K562 (cell line): Measurements from ENCODE around the gene TMEM11. TPM values are rescaled to one million over a fixed set of nuclear protein-coding genes. Genes with fewer than 3 reads are reported as not detected.

Experiments used
- ATAC-seq: fragments of 200-7000 bp; cut with Tn5 transposase; 3 replicates; pipeline ENCODE4 v1.9.1; 2020; ENCODE audit warnings: moderate library complexity
- BruUV-seq: library from RNA; stranded (reverse); fragments of 400-500 nt; replicated peaks from 2 replicates; lab custom pipeline; 2021; lab: Mats Ljungman, UMichigan
- CTCF ChIA-PET: fragments of 300-600 bp; formaldehyde crosslinking; extraction: SDS; loops from one replicate; lab custom pipeline; 2021; ENCODE audit warnings: low intra/inter-chr PET ratio; lab: Yijun Ruan, JAX
- POLR2A ChIA-PET: fragments of 300-600, 350-650 bp; sonication (Branson Sonifier 250); formaldehyde crosslinking; extraction: SDS; loops from one replicate; lab custom pipeline; 2021; ENCODE audit warnings: antibody characterized with exemption, inconsistent platforms; lab: Yijun Ruan, JAX
- DNase-seq, 4 experiments: peaks; one replicate each; pipeline versions ENCODE4 v3.0.0 to v3.0.0-alpha.2; 2011 to 2018; ENCODE audit warnings: low spot score in 3 of 4, mixed read lengths in 3 of 4; ENCODE audit errors: extremely low read depth in 1 of 4
- FAIRE-seq: peaks from 2 replicates; lab custom pipeline; 2011; peaks lifted over from hg19 to GRCh38; lab: Jason Lieb, UNC
- H2AFZ ChIP-seq: 2 replicates; pipeline ENCODE4 v1.6.0; 2011; ENCODE audit warnings: low read depth, low read length, control low read depth, inconsistent platforms
- H3K27ac ChIP-seq: fragments of 200-600 bp; 3 replicates; pipeline ENCODE4 v1.8.0; 2011; ENCODE audit warnings: low read depth, mild to moderate bottlenecking, control low read depth, inconsistent platforms, low read length, moderate library complexity, mixed read lengths; ENCODE audit errors: extremely low read depth
- H3K27me3 ChIP-seq, 2 experiments: fragments of 300-600 bp in 1 of 2; 2 replicates in 1 of 2; 3 replicates in 1 of 2; pipeline versions ENCODE4 v1.6.0 to v1.8.0; 2011; ENCODE audit warnings: inconsistent platforms in 2 of 2, low read length in 2 of 2, mild to moderate bottlenecking in 1 of 2, mixed read lengths in 1 of 2, moderate library complexity in 1 of 2; ENCODE audit not compliant: control insufficient read depth in 2 of 2, insufficient read depth in 2 of 2
- H3K36me3 ChIP-seq: fragments of 300-600 bp; 3 replicates; pipeline ENCODE4 v1.8.0; 2011; ENCODE audit warnings: mild to moderate bottlenecking, low read length, inconsistent platforms; ENCODE audit not compliant: control insufficient read depth, insufficient read depth
- H3K4me1 ChIP-seq, 2 experiments: fragments of 200-600 bp in 1 of 2; replicated peaks in 1 of 2; 2 replicates in 1 of 2; 3 replicates in 1 of 2; pipeline versions ENCODE4 v1.5.1 to v1.8.0; 2011; ENCODE audit warnings: inconsistent platforms in 2 of 2, low read length in 2 of 2, mild to moderate bottlenecking in 1 of 2, mixed read lengths in 1 of 2, moderate library complexity in 1 of 2; ENCODE audit not compliant: control insufficient read depth in 2 of 2, insufficient read depth in 2 of 2
- H3K4me2 ChIP-seq: 2 replicates; pipeline ENCODE4 v1.6.1; 2011; ENCODE audit warnings: low read length, control low read depth, inconsistent platforms, mixed read lengths; ENCODE audit not compliant: insufficient read depth
- H3K4me3 ChIP-seq: fragments of 200-600 bp; sonication (generic), shearing (Covaris generic); 2 replicates; pipeline ENCODE4 v1.5.1; 2016; ENCODE audit warnings: control low read depth, inconsistent platforms
- H3K79me2 ChIP-seq: fragments of 200-600 bp; 3 replicates; pipeline ENCODE4 v1.8.0; 2011; ENCODE audit warnings: low read length, inconsistent platforms; ENCODE audit not compliant: control insufficient read depth, insufficient read depth
- H3K9ac ChIP-seq, 2 experiments: 2 replicates each; pipeline versions ENCODE4 v1.6.0 to v1.6.1; 2011; ENCODE audit warnings: low read depth in 2 of 2, low read length in 2 of 2, control low read depth in 1 of 2, inconsistent platforms in 1 of 2, mild to moderate bottlenecking in 1 of 2, mixed read lengths in 1 of 2; ENCODE audit not compliant: insufficient read depth in 1 of 2
- H3K9me1 ChIP-seq: one replicate; pipeline ENCODE4 v1.6.0; 2011; ENCODE audit warnings: inconsistent platforms, mild to moderate bottlenecking, low read length, moderate library complexity; ENCODE audit not compliant: control insufficient read depth, insufficient read depth
- H3K9me3 ChIP-seq: replicated peaks from 2 replicates; pipeline ENCODE4 v1.5.1; 2011; ENCODE audit warnings: low read depth, low read length, inconsistent platforms; ENCODE audit not compliant: control insufficient read depth, insufficient read depth
- H4K20me1 ChIP-seq: replicated peaks from 2 replicates; pipeline ENCODE4 v1.6.1; 2011; ENCODE audit warnings: low read length, inconsistent platforms, mixed read lengths; ENCODE audit not compliant: control insufficient read depth, insufficient read depth
- BCL6 ChIP-seq: fragments of 250-450 bp; sonication (Bioruptor Pico); IDR thresholded peaks from 2 replicates; pipeline ENCODE4 v1.4.0; 2020
- GATAD2B ChIP-seq: fragments of 450-650 bp; IDR thresholded peaks from 2 replicates; pipeline ENCODE4 v1.6.1; 2017; ENCODE audit warnings: mild to moderate bottlenecking, borderline replicate concordance
- IRF2 ChIP-seq: sonication (generic); formaldehyde crosslinking; IDR thresholded peaks from 2 replicates; pipeline ENCODE4 v1.8.1; 2022; ENCODE audit warnings: mild to moderate bottlenecking, missing genetic modification reagents
- KAT7 ChIP-seq: sonication (generic); formaldehyde crosslinking; IDR thresholded peaks from 2 replicates; pipeline ENCODE4 v1.8.0; 2022; ENCODE audit warnings: missing genetic modification reagents, mild to moderate bottlenecking, borderline replicate concordance
- LEF1 ChIP-seq: fragments of 450-650 bp; IDR thresholded peaks from 2 replicates; pipeline ENCODE4 v1.6.1; 2016; ENCODE audit warnings: mild to moderate bottlenecking
- MAFF ChIP-seq: IDR thresholded peaks from 2 replicates; pipeline ENCODE4 v1.6.1; 2012; ENCODE audit warnings: low read length, improper control_type of control experiment
- MECOM ChIP-seq: fragments of 250-450 bp; sonication (Bioruptor Pico); IDR thresholded peaks from 2 replicates; pipeline ENCODE4 v1.8.0; 2022; ENCODE audit warnings: inconsistent platforms
- NEUROD1 ChIP-seq: fragments of 150-350 bp; IDR thresholded peaks from 2 replicates; pipeline ENCODE4 v1.6.1; 2014; ENCODE audit warnings: borderline replicate concordance, low read length, low read depth; ENCODE audit not compliant: partially characterized antibody
- RHOXF2B ChIP-seq: fragments of 250-450 bp; sonication (Bioruptor Pico); conservative IDR thresholded peaks from 2 replicates; pipeline ENCODE4 v1.5.1; 2021
- RREB1 ChIP-seq: fragments of 250-450 bp; sonication (Bioruptor Pico); IDR thresholded peaks from 2 replicates; pipeline ENCODE4 v1.4.0; 2020
- TBP ChIP-seq: optimal IDR thresholded peaks from 2 replicates; pipeline ENCODE3; 2011; ENCODE audit warnings: low read depth, low read length, improper control_type of control experiment
- WGBS: fragments of 100-300 bp; shearing (Covaris generic); methylation state at CpG from one replicate; pipeline ENCODE4 v1.1.6; 2016; ENCODE audit warnings: low coverage, mixed read lengths; ENCODE audit not compliant: insufficient coverage; ENCODE audit errors: missing lambda C conversion rate; 5-methylcytosine and 5-hydroxymethylcytosine counted together
- in situ Hi-C: fragments of 300-500 bp; cut with MboI; formaldehyde crosslinking; loops from 4 replicates; pipeline ENCODE4 v1.15.0; 2018; ENCODE audit warnings: inconsistent platforms, mixed read lengths
- intact Hi-C: fragments of 100-400 bp; cut with micrococcal nuclease; formaldehyde crosslinking; loops from 2 replicates; pipeline ENCODE4 v1.14.2; 2022
- polyA plus RNA-seq, 8 experiments: library from polyadenylated mRNA; depleted of rRNA in 4 of 8; stranded (reverse) in 5 of 8; unstranded in 3 of 8; fragments of >200 nt; fragmentation: Nextera tagmentation in 2 of 8; fragmentation: Illumina TruSeq in 1 of 8; extraction: Ambion mirVana in 2 of 8; extraction: Trizol in 1 of 8; gene quantifications; 2 replicates each; pipeline versions ENCODE4 v1.2.1 to v1.2.3, GENCODE V29; 2011 to 2014; ENCODE audit warnings: inconsistent platforms in 1 of 8, missing spikeins in 1 of 8
- total RNA-seq, 7 experiments: library from RNA; depleted of rRNA in 6 of 7; stranded (reverse); fragments of >200 nt in 6 of 7; fragmentation: Illumina TruSeq in 2 of 7; extraction: Trizol in 2 of 7; gene quantifications; 2 replicates each; pipeline versions ENCODE4 v1.2.1 to v1.2.3, GENCODE V29; 2011 to 2021; ENCODE audit warnings: low replicate concordance in 1 of 7
- TF ChIP-seq, protein P1 (sequence below): fragments of 450-650 bp; IDR thresholded peaks from 2 replicates; pipeline ENCODE4 v1.7.1; 2018; ENCODE audit warnings: mild to moderate bottlenecking, low read depth; ENCODE audit not compliant: partially characterized antibody
- TF ChIP-seq, protein P2 (sequence below): sonication (generic); formaldehyde crosslinking; IDR thresholded peaks from 2 replicates; pipeline ENCODE4 v1.8.1; 2023; ENCODE audit warnings: mild to moderate bottlenecking, missing genetic modification reagents, moderate library complexity

TMEM11 gene
- total and polyA plus RNA-seq, 9 of the 15 experiments (the other 6 are each of a cell fraction or from before 2014, with no cell fraction given), result 12.0 to 40.7 (median 30.0) TPM

GRCh38 chr17:21194226-21194625 lies 19.7 kb downstream of the TMEM11 start (continued):
- no peak for TF ChIP-seq RREB1 (CRISPR knock-in tag)
- no peak for TF ChIP-seq BCL6 (CRISPR knock-in tag)
- TF ChIP-seq, all 486 proteins: peak for 0

DNA sequence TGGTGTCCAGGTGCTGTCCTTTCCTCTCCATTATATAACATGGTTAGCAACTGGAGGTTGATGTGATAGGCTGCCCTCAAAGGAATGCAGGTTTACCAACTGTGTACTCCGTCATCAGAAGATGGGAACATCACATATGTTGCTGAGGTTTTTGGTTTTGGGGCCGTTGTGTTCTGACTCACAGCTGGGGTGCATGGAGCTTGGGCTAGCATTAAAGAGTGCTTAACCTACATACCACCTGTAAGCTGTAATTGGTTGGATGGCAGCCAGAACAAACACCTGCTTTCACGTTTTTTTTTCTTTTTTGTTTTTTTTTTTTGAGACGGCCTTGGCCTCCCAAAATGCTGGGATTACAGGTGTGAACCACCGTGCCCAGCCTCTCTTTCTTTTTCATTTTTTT lies 20.9 kb downstream of the TMEM11 start:
- H3K9me3 ChIP-seq, result no peaks in the 10 kb centered on the region
- no TSS peak for BruUV-seq
- DNase-seq, result no peak
- no peaks in the 10 kb centered on the region for H3K4me1 ChIP-seq
- H3K27ac ChIP-seq, result no peak overlapping the region
- ChIA-PET POLR2A (no interaction called here), CTCF (no interaction called here)
- intact Hi-C loops, result no loop called here
- FAIRE-seq, result no peak
- peaks cover 4% of the 10 kb centered on the region for H3K9me1 ChIP-seq
- in situ Hi-C loops, result no loop called here
- H2AFZ ChIP-seq, result no peak overlapping the region
- WGBS, result 77% methylated on average over 4 of the region's 5 CpGs
- H3K27me3 ChIP-seq, result no peaks in the 10 kb centered on the region
- ATAC-seq, result no peak
- H3K79me2 ChIP-seq, result peaks cover 7% of the 10 kb centered on the region; the same call in 1 of the 3 replicates
- no peak overlapping the region; a peak in 1 of 4 replicates for H3K9ac ChIP-seq
- H3K4me3 ChIP-seq, result no peak overlapping the region
- no peak overlapping the region for H3K4me2 ChIP-seq
- H4K20me1 ChIP-seq, result no peaks in the 10 kb centered on the region; the same call in 1 of the 2 replicates
- H3K36me3 ChIP-seq, result peaks cover 14% of the 10 kb centered on the region; the same call in 1 of the 3 replicates
- TF ChIP-seq MECOM (no peak), GATAD2B (no peak), NEUROD1 (no peak), MAFF (no peak), TBP (no peak), KAT7 (CRISPR knock-in tag) (no peak), LEF1 (no peak), IRF2 (no peak), RHOXF2B (no peak)
- TF ChIP-seq, protein P1, sequence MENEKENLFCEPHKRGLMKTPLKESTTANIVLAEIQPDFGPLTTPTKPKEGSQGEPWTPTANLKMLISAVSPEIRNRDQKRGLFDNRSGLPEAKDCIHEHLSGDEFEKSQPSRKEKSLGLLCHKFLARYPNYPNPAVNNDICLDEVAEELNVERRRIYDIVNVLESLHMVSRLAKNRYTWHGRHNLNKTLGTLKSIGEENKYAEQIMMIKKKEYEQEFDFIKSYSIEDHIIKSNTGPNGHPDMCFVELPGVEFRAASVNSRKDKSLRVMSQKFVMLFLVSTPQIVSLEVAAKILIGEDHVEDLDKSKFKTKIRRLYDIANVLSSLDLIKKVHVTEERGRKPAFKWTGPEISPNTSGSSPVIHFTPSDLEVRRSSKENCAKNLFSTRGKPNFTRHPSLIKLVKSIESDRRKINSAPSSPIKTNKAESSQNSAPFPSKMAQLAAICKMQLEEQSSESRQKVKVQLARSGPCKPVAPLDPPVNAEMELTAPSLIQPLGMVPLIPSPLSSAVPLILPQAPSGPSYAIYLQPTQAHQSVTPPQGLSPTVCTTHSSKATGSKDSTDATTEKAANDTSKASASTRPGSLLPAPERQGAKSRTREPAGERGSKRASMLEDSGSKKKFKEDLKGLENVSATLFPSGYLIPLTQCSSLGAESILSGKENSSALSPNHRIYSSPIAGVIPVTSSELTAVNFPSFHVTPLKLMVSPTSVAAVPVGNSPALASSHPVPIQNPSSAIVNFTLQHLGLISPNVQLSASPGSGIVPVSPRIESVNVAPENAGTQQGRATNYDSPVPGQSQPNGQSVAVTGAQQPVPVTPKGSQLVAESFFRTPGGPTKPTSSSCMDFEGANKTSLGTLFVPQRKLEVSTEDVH, result no peak
- TF ChIP-seq, protein P2, sequence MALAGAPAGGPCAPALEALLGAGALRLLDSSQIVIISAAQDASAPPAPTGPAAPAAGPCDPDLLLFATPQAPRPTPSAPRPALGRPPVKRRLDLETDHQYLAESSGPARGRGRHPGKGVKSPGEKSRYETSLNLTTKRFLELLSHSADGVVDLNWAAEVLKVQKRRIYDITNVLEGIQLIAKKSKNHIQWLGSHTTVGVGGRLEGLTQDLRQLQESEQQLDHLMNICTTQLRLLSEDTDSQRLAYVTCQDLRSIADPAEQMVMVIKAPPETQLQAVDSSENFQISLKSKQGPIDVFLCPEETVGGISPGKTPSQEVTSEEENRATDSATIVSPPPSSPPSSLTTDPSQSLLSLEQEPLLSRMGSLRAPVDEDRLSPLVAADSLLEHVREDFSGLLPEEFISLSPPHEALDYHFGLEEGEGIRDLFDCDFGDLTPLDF, result no peak
